ENCODE results near the gene SCP2. TPM values are rescaled to one million over a fixed set of nuclear protein-coding genes. Genes with fewer than 3 reads are reported as not detected.

SCP2 gene
- total RNA-seq, 2 experiments from 2014 or later: 63.9 to 75.5 TPM

- no peaks in the 10 kb centered on the region for H3K9me3 ChIP-seq (ENCODE audit: low read length)
- H3K9me2 ChIP-seq (ENCODE audit: insufficient read depth, low read length): no peaks in the 10 kb centered on the region
- BruUV-seq (replicated peaks): no TSS peak
- no peaks in the 10 kb centered on the region for H3K36me3 ChIP-seq (ENCODE audit: insufficient read depth, low read length)
- POLR2A ChIA-PET: no interaction called here
- CTCF ChIA-PET (ENCODE audit: unreplicated experiment): no interaction called here
- H2AFZ ChIP-seq (ENCODE audit: low read length): no peak overlapping the region
- TF ChIP-seq EZH2phosphoT487 (IDR thresholded peaks at IDR 0.05; ENCODE audit: borderline replicate concordance, low read depth, low read length): no peak
- TF ChIP-seq, protein P1, sequence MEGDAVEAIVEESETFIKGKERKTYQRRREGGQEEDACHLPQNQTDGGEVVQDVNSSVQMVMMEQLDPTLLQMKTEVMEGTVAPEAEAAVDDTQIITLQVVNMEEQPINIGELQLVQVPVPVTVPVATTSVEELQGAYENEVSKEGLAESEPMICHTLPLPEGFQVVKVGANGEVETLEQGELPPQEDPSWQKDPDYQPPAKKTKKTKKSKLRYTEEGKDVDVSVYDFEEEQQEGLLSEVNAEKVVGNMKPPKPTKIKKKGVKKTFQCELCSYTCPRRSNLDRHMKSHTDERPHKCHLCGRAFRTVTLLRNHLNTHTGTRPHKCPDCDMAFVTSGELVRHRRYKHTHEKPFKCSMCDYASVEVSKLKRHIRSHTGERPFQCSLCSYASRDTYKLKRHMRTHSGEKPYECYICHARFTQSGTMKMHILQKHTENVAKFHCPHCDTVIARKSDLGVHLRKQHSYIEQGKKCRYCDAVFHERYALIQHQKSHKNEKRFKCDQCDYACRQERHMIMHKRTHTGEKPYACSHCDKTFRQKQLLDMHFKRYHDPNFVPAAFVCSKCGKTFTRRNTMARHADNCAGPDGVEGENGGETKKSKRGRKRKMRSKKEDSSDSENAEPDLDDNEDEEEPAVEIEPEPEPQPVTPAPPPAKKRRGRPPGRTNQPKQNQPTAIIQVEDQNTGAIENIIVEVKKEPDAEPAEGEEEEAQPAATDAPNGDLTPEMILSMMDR (conservative IDR thresholded peaks at IDR 0.05; ENCODE audit: low read length): no peak
- DNase-seq (ENCODE audit: low spot score): no peak
- no peak overlapping the region for H3K4me2 ChIP-seq (ENCODE audit: low read length)
- H3K27ac ChIP-seq (ENCODE audit: low read depth, low read length, poor library complexity, severe bottlenecking): no peak overlapping the region
- no peaks in the 10 kb centered on the region for H3K4me1 ChIP-seq (ENCODE audit: insufficient read depth, low read length, poor library complexity, severe bottlenecking)
- intact Hi-C loops (cut with micrococcal nuclease; ENCODE audit: unreplicated experiment): no loop called here
- H3K4me3 ChIP-seq (ENCODE audit: low read depth, low read length, poor library complexity, severe bottlenecking): no peak overlapping the region
- no peaks in the 10 kb centered on the region for H4K20me1 ChIP-seq (ENCODE audit: insufficient read depth, low read length)
- H3K79me2 ChIP-seq (ENCODE audit: insufficient read depth, low read depth, low read length): no peaks in the 10 kb centered on the region
Measured at GRCh38 chr1:53069663-53070327, 142.7 kb downstream of the SCP2 start.

- ChIA-PET POLR2A (no interaction called here), CTCF (ENCODE audit: unreplicated experiment) (no interaction called here)
- Histone ChIP-seq H3K4me2 (ENCODE audit: low read length) (no peak overlapping the region), H3K27ac (ENCODE audit: low read depth, low read length, poor library complexity, severe bottlenecking) (no peak overlapping the region), H3K9me2 (ENCODE audit: insufficient read depth, low read length) (no peaks in the 10 kb centered on the region), H2AFZ (ENCODE audit: low read length) (no peak overlapping the region), H3K9me3 (ENCODE audit: low read length) (no peaks in the 10 kb centered on the region), H3K36me3 (ENCODE audit: insufficient read depth, low read length) (no peaks in the 10 kb centered on the region), H3K4me1 (ENCODE audit: insufficient read depth, low read length, poor library complexity, severe bottlenecking) (no peaks in the 10 kb centered on the region), H3K79me2 (ENCODE audit: insufficient read depth, low read depth, low read length) (no peaks in the 10 kb centered on the region), H3K4me3 (ENCODE audit: low read depth, low read length, poor library complexity, severe bottlenecking) (no peak overlapping the region), H4K20me1 (ENCODE audit: insufficient read depth, low read length) (no peaks in the 10 kb centered on the region)
- no TSS peak for BruUV-seq (replicated peaks)
- TF ChIP-seq EZH2phosphoT487 (IDR thresholded peaks at IDR 0.05; ENCODE audit: borderline replicate concordance, low read depth, low read length): no peak
- TF ChIP-seq, protein P1 (conservative IDR thresholded peaks at IDR 0.05; ENCODE audit: low read length): no peak
- intact Hi-C loops (cut with micrococcal nuclease; ENCODE audit: unreplicated experiment): no loop called here
- no peak for DNase-seq (ENCODE audit: low spot score)
Measured at GRCh38 chr1:53070621-53071020, 143.5 kb downstream of the SCP2 start.

GRCh38 chr1:53071167-53071865 is 144.2 kb downstream of the SCP2 start:
- POLR2A ChIA-PET: no interaction called here
- Histone ChIP-seq H2AFZ (ENCODE audit: low read length) (no peak overlapping the region), H3K9me2 (ENCODE audit: insufficient read depth, low read length) (no peaks in the 10 kb centered on the region), H4K20me1 (ENCODE audit: insufficient read depth, low read length) (no peaks in the 10 kb centered on the region), H3K36me3 (ENCODE audit: insufficient read depth, low read length) (no peaks in the 10 kb centered on the region), H3K4me3 (ENCODE audit: low read depth, low read length, poor library complexity, severe bottlenecking) (no peak overlapping the region), H3K4me2 (ENCODE audit: low read length) (no peak overlapping the region), H3K4me1 (ENCODE audit: insufficient read depth, low read length, poor library complexity, severe bottlenecking) (no peaks in the 10 kb centered on the region), H3K27ac (ENCODE audit: low read depth, low read length, poor library complexity, severe bottlenecking) (no peak overlapping the region), H3K79me2 (ENCODE audit: insufficient read depth, low read depth, low read length) (no peaks in the 10 kb centered on the region), H3K9me3 (ENCODE audit: low read length) (no peaks in the 10 kb centered on the region)
- BruUV-seq (replicated peaks): no TSS peak
- no peak for DNase-seq (ENCODE audit: low spot score)
- TF ChIP-seq, protein P1 (conservative IDR thresholded peaks at IDR 0.05; ENCODE audit: low read length): no peak
- TF ChIP-seq EZH2phosphoT487 (IDR thresholded peaks at IDR 0.05; ENCODE audit: borderline replicate concordance, low read depth, low read length): no peak
- CTCF ChIA-PET (ENCODE audit: unreplicated experiment): no interaction called here
- intact Hi-C loops (cut with micrococcal nuclease; ENCODE audit: unreplicated experiment): no loop called here

Data from OCI-LY7 (cell line).